Measurements from ENCODE around the gene RELT. TPM values are rescaled to one million over a fixed set of nuclear protein-coding genes. Genes with fewer than 3 reads are reported as not detected.

RELT gene
- total and polyA plus RNA-seq, 9 of the 15 experiments (the other 6 are each of a cell fraction or from before 2014, with no cell fraction given) = 1.1 to 20.2 (median 7.4) TPM

DNA sequence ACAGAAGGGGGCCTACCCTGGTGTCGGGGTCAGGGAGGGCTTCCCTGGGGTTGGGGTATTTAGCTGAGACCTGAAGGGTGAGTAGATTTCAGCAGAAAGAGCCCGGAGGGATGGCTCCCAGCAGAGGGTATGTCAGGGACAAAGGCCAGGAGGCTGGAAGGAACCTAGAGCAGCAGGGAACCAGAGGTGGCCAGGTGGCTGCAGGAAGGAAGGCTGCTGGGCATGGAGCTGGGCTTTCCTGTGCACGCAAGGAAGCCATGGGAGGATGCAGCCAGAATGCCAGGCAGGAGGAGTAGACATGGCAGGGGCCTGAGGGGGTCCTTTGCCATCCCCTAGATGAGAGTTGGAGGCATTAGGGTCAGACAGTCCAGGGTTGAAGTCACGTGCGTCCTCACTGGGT, 27.4 kb upstream of the RELT start:
- Histone ChIP-seq H3K9ac (ENCODE audit: insufficient read depth in 1 of 2, low read depth in 2 of 2, low read length in 2 of 2) (peak overlapping the region in 1 of 2 experiments; percentile 42; a peak in 1 of 4 replicates), H3K9me3 (replicated peaks; ENCODE audit: control insufficient read depth, insufficient read depth, low read depth, low read length) (no peaks in the 10 kb centered on the region), H3K9me1 (ENCODE audit: control insufficient read depth, insufficient read depth, low read length) (no peaks in the 10 kb centered on the region), H3K27ac (ENCODE audit: extremely low read depth, low read depth, low read length) (no peak overlapping the region), H3K4me2 (ENCODE audit: insufficient read depth, low read length) (no peak overlapping the region), H3K27me3 (ENCODE audit: control insufficient read depth in 2 of 2, insufficient read depth in 2 of 2, low read length in 2 of 2) (peaks cover 9 to 43% of the 10 kb centered on the region in 2 experiments; a peak in 4 of 5 replicates), H3K4me1 (replicated peaks in 1 of 2; ENCODE audit: control insufficient read depth in 2 of 2, insufficient read depth in 2 of 2, low read length in 2 of 2) (peaks cover 3 to 19% of the 10 kb centered on the region in 2 experiments; a peak in 3 of 5 replicates), H4K20me1 (replicated peaks; ENCODE audit: control insufficient read depth, insufficient read depth, low read length) (no peaks in the 10 kb centered on the region), H3K36me3 (ENCODE audit: control insufficient read depth, insufficient read depth, low read length) (no peaks in the 10 kb centered on the region), H3K79me2 (ENCODE audit: control insufficient read depth, insufficient read depth, low read length) (no peaks in the 10 kb centered on the region), H2AFZ (ENCODE audit: low read depth, low read length) (no peak overlapping the region), H3K4me3 (no peak overlapping the region)
- WGBS (ENCODE audit: insufficient coverage, low coverage, missing lambda C conversion rate) = 1% methylated on average over 5 of the region's 5 CpGs
- ATAC-seq = no peak
- CTCF ChIA-PET (ENCODE audit: low intra/inter-chr PET ratio) = interaction anchor here (3.7 kb wide), 1 partner anchor 44 kb away, joined by 51 read pairs; no protein-coding TSS in a partner anchor
- POLR2A ChIA-PET = interaction anchor here (0.9 to 1.0 kb wide), 2 partner anchors 10 to 12 kb away, joined by 3 to 5 read pairs; no protein-coding TSS in a partner anchor
- BruUV-seq (replicated peaks) = no TSS peak
- DNase-seq (ENCODE audit: extremely low read depth in 1 of 4, low spot score in 3 of 4) = no peak
- intact Hi-C loops (cut with micrococcal nuclease) (no loop called here), in situ Hi-C loops (cut with MboI) (no loop called here)
- no peak for TF ChIP-seq CBFB (CRISPR knock-in tag; IDR thresholded peaks at IDR 0.05)
- TF ChIP-seq, protein P1, sequence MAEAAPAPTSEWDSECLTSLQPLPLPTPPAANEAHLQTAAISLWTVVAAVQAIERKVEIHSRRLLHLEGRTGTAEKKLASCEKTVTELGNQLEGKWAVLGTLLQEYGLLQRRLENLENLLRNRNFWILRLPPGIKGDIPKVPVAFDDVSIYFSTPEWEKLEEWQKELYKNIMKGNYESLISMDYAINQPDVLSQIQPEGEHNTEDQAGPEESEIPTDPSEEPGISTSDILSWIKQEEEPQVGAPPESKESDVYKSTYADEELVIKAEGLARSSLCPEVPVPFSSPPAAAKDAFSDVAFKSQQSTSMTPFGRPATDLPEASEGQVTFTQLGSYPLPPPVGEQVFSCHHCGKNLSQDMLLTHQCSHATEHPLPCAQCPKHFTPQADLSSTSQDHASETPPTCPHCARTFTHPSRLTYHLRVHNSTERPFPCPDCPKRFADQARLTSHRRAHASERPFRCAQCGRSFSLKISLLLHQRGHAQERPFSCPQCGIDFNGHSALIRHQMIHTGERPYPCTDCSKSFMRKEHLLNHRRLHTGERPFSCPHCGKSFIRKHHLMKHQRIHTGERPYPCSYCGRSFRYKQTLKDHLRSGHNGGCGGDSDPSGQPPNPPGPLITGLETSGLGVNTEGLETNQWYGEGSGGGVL (CRISPR knock-in tag; IDR thresholded peaks at IDR 0.05) = no peak
- TF ChIP-seq, protein P2, sequence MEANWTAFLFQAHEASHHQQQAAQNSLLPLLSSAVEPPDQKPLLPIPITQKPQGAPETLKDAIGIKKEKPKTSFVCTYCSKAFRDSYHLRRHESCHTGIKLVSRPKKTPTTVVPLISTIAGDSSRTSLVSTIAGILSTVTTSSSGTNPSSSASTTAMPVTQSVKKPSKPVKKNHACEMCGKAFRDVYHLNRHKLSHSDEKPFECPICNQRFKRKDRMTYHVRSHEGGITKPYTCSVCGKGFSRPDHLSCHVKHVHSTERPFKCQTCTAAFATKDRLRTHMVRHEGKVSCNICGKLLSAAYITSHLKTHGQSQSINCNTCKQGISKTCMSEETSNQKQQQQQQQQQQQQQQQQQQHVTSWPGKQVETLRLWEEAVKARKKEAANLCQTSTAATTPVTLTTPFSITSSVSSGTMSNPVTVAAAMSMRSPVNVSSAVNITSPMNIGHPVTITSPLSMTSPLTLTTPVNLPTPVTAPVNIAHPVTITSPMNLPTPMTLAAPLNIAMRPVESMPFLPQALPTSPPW (CRISPR knock-in tag; IDR thresholded peaks at IDR 0.05) = no peak
- no peak for TF ChIP-seq ZNF239 (CRISPR knock-in tag; IDR thresholded peaks at IDR 0.05)
- no peak for TF ChIP-seq ZFPM2 (CRISPR knock-in tag; IDR thresholded peaks at IDR 0.05)
- TF ChIP-seq, protein P3, sequence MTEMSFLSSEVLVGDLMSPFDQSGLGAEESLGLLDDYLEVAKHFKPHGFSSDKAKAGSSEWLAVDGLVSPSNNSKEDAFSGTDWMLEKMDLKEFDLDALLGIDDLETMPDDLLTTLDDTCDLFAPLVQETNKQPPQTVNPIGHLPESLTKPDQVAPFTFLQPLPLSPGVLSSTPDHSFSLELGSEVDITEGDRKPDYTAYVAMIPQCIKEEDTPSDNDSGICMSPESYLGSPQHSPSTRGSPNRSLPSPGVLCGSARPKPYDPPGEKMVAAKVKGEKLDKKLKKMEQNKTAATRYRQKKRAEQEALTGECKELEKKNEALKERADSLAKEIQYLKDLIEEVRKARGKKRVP (CRISPR knock-in tag; IDR thresholded peaks at IDR 0.05) = no peak
- no peak for TF ChIP-seq ZNF445 (CRISPR knock-in tag; IDR thresholded peaks at IDR 0.05; ENCODE audit: low read depth)
- TF ChIP-seq SRSF7 (optimal IDR thresholded peaks at IDR 0.05; ENCODE audit: low read depth, low read length) = no peak
- no peak for TF ChIP-seq XRCC5 (IDR thresholded peaks at IDR 0.05; ENCODE audit: low read depth, low read length)
- no peak for TF ChIP-seq ZNF347 (CRISPR knock-in tag; IDR thresholded peaks at IDR 0.05; ENCODE audit: low read depth)
- no peak for TF ChIP-seq MED1 (CRISPR knock-in tag; IDR thresholded peaks at IDR 0.05; ENCODE audit: borderline replicate concordance)
- TF ChIP-seq HMG20A (CRISPR knock-in tag; conservative IDR thresholded peaks at IDR 0.05) = no peak
- no peak for FAIRE-seq

Data from K562 (cell line).